CD4-positive, alpha-beta T cell treated with Interleukin-17A for 4 hours (primary cell): ENCODE results near the gene ARL8A.

Experiments
- DNase-seq: peaks from one replicate; pipeline ENCODE4 v3.0.0-alpha.2; 2020; ENCODE audit warnings: mixed read lengths

Gene ARL8A

DNA sequence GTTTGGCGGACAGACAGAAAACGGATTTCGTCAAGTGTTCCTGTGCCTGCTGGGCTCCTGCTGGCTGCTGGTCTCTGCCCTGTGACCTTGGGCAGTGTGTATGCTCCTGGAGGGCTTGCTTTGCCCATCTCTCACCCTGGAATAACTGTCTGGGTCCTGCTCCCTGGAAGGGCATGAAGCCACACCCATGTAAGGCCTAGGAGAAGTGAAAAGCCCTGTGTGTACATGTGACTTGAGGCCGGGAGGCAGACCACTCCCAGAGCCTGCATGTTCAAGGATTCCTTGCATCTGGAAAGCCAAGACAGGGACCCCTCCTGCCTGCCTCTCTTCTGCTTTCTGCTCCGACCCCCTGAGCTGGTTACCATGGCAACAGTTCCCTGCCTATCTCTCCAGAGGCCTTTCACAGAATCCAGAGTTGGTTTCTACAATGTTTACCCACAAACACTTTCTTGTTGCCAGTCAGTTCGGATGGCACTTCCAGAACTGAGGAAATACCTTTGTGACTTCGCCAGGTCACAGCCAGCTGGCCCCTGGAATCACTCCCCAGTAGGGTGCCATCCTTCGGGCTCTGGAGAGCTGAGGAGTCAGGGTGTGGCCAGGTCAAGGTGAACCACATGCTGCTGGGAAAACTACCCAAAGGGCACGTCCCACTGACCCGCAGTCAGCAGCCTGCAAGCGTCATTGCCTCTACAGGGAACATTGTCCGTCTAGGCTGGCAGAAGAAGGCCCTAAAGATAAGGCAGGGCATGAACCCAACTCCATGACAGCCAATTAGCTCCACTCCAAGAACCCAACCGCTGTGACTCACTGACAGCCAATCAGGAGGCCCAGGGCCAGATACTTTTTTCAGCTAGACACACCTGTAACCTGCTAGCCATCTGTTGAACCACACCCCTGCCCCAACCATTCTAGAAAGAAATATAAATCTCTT, 36.5 kb downstream of the ARL8A start:
- DNase-seq, result no peak

DNA sequence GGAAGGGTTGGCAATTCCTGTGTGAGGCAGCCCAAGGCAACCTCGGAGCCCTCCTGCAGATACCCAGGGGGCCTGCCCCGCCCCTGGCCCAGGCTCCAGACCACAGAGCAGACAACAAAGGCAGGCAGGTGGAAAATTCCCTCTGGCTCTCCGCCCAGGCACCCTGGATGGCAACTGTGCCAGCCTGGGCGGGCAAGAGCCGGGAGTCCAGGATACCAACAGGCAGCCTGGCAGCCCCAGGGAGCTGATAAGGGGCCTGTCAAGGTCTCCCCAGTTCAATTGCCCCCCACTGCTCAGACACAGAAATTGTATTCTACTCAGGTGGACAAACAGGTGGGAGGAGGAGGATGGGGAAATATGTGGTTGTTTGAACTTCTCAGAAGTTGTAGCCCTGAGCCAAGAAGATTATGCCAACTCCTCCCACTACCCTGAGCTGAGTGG, 37.2 kb downstream of the ARL8A start:
- no peak for DNase-seq

DNA sequence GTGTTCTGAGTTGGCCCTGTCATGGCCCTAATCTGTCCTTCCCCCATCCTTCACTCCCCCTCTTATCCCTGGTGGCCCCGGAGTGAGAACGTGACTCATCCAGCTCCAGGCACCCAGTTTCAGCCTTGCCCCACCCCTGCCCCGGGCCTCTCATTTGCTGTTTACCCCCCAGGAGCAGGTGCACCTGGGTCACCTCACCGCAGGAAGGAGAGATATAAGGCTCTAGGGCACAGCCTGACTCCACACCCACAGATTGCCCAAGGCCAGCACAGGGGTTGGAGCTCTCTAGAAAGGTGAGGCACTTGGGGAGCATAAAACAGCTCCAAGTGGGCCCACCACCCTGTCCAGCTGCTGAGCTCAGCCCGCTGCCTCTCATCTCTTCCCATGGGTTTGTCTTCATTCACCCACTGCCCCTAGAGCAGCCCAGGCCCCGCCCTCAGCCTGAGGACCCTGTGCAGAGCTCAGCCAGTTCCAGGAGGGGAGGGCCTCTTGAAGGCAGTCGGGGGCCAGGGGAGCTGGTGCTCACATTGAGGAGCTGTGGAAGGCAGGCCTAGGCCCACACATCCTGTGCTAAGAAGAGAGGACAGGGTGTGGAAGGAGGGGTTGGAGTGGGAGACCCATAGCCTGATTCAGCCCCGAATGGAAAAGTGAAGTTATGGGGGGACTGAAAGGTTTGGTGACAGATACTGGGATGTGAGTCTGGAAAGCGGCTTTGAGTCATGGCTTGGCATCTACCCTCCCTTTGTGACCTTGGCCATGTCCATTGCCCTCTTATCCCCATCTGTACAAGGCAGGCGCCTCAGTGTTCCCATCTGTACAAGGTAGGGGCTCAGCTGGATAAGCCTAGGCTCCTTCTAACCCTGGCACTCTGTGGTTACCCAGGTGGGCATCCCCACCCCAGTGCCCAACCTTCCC, 37.9 kb downstream of the ARL8A start:
- DNase-seq, result no peak

DNA sequence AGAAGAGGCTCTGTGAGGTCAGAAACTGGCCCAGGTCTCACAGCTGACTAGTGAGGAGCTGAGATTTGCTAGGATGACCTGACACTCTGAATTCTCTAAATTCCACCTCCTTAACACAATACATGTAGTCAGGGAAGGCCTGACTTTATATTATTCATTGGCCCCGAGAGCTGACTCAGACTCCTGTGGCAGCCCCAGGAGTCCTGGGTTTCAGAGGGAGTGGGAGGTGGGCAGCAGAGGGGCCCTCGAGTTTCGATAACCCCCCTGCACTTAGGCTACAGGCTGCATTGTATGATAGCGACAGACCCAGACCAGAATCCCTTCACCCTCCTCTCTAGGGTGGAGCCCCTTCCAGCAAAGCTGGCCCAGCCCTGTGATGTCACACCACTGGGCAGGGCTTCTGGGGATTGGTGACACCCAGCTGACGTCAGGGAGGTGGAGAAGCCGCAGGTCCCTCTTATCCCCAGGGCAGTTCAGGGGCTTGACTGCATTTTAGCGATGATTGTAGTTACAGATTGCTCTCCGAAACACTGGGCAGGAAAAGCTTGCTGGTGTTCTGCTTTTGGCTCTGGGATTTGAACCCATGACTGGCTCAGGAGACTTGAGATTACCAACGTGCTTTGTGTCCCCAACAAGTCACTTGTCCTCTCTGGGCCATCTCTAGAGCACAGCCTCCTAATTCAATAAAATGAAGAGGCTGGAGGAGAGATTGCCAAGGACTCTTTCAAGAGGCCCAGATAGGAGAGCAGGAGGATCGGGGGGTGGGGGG, 38.8 kb downstream of the ARL8A start:
- DNase-seq, result no peak

DNA sequence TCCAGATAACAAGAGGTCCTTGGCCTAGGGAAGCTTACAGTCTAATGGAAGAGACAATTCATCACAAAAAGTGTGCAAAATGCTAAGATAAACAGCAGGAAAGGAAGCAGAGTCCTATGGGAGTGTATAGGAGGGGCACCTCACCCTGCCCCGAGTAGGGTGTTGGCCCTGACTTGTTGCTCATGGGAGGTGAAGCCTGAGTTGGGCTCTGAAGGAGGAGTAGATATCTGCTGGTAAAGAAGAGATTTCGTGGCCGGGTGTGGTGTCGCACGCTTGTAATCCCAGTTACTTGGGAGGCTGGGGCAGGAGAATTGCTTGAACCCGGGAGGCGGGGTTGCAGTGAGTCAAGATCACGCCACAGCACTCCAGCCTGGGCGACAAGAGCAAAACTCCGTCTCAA, 40.5 kb downstream of the ARL8A start:
- no peak for DNase-seq

DNA sequence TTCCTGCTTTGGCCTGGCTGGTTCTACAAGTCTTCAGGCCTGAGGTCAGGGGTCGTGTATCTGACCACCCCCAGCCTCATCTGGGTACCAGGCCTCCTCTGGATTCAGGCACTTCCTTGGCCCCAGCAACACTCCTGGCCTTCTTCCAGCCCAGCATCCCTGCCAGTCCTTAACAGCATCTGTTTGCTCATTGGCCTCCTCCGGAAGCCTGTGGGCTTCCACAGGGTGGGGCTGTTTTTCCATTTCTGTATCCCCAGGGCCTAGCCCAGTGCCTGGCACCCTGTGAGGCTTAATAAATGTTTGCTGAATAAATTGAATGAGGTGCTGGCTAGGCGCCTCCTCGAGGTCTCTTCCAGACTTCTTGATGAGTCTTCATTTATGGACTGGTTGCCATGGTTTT, 43.4 kb downstream of the ARL8A start:
- no peak for DNase-seq

DNA sequence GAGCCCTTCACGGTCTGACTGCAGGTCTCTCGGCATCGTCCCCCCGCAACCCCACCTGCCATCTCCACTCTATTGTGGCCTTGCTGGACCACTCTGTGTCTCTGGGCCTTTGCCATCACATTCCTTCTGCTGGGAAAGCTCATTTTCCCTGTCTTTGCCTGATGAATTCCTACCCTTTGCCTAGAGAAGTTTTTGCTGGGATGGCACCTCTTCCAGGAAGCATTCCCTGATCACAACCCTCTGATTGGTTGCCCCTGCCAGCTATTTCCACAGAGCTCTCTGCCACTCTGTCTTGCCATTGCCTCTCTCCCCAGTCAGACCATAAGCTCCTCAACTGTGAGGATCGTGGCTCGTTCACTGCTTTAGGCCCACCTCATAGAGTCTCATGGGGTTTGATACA, 50.7 kb downstream of the ARL8A start:
- no peak for DNase-seq

DNA sequence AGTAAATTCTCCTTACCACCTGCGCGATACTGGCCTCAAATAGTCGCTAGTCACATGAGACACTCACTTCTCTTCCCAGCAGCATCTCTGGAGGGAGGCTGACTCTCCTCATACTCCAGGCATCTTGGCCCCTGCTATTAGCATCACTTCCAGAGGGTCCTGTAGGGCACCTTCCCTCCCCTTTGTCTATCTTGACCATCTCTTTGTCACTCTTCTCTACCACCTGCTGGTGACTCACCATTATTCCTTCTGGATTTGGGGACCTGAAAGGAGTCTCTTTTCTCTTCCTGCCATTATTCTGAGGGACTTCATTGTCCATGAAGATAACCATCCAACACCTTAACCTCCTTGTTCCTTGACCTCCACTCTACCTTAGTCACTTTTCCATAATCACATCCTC, 53.5 kb downstream of the ARL8A start:
- no peak for DNase-seq

DNA sequence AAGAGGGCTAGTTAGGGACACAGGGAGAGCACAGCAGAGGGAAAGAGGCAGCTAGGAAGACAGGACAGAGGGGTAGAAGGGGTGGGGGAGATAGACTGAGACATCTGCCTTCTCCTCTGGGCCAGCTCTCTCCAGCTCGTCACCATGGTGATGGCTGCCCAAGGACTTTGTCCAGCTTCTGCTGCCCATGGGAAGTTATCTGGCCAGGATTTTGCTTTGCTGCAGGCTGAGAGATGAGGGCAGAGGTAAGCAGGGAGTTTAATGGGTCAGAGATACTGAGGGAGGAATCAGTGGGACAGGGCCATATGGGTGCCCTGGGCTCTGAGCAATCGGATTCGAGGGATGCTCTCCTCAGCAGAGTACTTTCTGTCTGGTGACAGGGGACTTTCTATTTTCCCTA, 56.3 kb downstream of the ARL8A start:
- DNase-seq, result no peak

DNA sequence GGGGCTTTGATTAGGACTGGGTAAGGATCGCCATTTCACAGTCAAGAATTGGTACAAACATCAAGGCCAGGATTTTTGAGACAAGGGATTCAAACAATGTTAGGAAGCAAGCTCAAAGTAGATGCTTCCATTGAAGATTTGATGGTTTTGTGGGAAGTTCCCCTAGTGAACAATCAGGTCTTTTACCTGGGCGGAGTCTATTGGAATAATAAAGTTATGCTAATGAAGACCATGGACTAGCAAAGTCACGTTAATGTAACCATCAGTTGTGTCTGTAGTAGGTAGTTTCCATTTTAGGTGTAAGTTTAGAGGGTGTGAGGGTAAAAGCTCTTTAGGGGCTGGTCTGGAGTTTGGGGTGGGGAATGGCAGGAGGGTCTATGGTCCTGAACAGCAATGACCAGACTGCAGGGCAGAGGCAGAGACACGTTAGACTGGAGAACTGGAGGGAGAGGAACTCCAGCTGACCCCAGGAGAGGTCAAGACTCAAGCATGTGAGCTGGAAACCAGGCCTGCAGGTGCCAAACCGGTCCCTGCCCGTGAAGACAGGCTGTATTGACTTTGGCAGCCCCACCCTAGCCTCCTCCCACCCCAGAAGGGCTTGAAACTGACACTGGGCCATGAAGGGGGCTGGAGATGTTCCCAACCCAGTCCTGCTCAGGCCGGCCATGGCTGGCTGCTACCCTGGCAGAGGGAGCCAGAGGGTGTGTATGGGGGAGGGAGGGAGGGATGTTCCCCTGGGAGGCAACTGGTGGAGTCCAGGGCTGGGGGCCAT, 57.8 kb downstream of the ARL8A start:
- DNase-seq, result no peak

DNA sequence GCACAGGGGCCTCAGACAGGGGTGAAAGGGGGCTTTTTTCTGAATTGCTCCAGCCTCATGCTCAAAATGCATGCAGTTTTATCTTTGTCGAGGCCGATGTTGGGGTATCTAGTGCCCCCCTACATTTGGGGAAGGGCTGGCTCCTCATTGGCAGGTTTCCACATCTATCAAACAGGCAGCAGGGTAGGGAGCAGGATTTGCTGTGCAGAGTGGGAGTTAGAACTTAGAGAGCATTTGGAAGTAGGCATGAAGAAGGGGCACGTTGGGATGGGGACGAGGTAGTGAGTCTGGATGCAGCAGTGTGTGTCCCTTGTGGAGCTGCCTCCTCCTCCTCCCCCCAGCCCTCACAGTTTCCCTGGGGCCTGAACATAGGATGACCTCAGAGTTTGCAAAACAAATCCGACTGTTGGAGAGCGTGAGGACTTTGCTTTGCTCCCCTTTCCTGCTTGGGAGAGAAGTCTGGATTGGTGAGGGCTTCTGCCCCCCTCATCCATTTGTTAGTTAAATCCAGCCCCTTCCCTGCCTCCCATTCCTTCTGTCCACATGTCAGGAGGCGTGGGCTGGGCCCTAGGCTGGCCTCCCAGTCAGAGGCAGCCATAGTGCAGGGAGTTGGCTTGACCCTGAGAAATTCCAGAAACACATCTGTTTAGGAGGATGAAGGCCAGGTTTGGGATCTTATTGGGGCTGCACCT, 58.7 kb downstream of the ARL8A start:
- DNase-seq, result no peak

DNA sequence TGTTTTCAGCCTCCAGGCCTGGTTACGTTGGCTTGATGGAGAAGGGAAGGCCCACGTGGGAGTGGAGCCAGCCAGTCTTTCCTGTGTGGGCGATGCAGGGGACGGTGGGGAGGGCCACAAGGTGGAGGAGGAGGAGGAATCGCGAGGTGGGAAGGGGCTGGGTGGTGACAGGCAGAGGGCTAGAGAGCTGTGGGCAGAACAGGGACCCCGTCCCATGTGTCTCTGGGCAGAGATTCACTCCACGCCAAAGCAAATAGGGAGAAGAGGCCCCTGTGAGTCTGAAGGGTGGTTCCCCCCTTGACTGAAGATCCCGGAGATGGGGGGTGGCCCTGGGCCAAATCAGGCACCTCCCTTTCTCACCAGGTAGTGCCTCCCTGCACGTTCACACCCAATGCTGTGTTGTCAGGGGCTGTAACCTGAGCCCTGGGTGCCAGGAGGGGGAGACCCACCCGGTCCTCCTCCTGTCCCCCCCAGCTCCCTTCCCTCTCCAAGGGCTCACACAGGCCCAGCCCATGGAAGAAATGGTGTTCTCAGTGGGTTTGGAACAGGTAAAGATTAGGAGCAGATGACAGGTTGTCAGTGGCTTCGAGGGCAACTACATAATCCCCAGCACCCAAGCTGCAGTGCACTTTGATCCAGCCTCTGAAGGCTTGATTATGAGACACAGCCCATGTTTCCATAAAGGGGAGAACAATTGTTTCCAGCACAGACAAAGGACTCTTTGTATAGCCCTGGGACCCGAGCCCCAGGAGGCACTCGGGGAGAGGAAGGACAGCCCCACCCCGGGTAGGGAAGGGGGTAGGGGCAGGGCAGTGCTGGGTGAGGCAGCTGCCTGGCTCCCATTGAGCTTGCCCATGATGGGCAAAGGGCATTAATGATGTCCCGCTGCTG, 59.5 kb downstream of the ARL8A start:
- DNase-seq, result no peak
